GM21825 (cell line): ENCODE measurements around the gene FBXL3.
"Not testable (repeated sequence)": the region's sequence is repeated elsewhere in the genome, so short reads cannot be mapped to it uniquely, and the experiment has no call there.

Source experiments
- ATAC-seq: cut with Tn5 transposase; IDR thresholded peaks from one replicate; pipeline ENCODE4 v1.9.1; 2021; ENCODE audit warnings: mild to moderate bottlenecking, moderate library complexity; ENCODE audit not compliant: unreplicated experiment

Gene FBXL3

DNA sequence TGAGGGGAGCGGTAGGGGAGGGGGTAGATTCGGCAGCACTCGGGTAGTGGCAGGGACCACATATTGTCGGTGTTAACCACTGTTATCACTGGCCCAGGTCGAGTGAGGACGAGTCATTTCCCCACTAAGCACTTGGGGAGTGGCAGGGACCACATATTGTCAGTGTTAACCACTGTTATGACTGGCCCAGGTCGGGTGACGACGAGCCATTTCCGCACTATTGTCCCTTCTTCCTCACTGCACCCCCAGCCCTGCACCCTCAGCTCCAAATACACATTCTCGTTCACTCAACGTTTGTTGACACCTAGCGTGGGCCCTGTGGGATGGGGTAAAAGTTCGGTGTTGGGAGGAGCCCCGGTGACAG lies 35.5 kb downstream of the FBXL3 start:
- ATAC-seq = peak; percentile 46

DNA sequence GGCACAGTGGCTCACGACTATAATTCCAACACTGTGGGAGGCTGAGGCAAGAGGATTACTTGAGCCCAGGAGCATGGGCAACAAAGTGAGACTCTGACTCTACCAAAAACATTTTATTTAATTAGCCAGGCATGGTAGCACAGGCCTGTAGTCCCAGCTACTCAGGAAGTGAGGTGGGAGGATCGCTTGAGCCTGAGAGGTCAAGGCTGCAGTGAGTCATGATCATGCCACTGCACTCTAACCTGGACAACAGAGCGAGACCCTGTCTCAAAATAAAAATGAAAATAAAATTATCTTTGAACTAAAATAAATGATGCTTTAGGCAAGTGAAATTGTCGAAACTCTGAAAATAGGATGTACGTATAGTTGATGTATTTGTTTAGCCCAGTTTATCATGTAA lies 43.3 kb downstream of the FBXL3 start:
- no peak for ATAC-seq

DNA sequence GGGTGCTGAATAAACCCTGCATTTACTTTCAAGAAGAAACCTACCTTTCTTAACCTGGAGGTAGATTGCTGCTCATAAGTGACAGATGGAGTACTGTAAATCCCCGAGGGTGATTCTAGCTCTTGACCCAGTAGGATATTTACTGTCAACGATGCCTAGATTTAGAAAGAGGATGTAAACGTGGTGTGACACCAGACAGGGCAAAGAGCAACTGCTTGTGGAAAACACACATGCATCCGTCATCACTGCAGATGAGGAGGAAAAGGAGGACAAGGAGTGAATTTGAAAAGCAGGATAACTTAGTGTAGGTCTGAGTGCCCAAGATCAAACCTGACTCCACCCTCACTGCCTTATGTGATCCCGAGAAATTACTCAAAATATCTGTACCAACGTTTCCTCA lies 44.9 kb downstream of the FBXL3 start:
- ATAC-seq = no peak

GRCh38 chr13:76980075-76980718 lies 46.8 kb downstream of the FBXL3 start:
- peak; percentile 100 for ATAC-seq

GRCh38 chr13:76976929-76977328 lies 50.0 kb downstream of the FBXL3 start:
- ATAC-seq = no peak

- ATAC-seq = no peak
Observed at GRCh38 chr13:76976490-76976889, 50.5 kb downstream of the FBXL3 start.

DNA sequence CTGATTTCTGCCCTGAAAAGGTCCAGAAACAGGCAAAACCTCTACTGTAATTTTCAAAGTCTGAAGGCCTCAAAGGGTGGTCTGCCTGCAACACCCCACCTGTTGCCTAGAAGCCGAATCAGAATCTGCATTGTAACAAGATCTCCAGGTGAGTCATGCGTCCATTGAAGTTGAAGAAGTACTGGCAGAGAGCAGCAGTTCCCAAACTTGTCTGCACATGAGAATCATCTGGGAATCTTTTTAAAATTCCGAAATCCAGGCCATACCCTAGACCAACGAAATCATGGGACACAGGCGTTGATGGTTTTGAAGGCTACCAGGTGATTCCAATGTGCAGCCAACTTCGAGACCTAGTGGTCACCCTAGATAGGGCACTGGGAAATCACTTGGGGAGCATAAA lies 51.1 kb downstream of the FBXL3 start:
- no peak for ATAC-seq

DNA sequence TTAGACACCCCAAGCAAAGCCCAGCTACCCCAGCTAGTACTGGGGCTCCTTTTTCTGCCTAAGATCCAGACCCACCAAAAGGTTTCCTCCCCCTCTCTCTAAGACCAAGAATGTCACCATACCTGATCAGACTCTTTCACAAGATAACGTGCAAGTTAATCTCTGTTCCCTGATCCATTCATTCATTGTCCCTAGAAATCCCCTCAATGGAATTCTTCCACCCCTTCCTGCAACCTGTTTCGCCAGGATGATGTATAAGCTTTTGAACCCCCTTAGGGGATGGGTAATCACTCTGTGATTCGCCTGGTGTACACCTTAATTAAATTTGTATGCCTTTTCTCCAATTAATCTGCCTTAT lies 52.4 kb downstream of the FBXL3 start:
- no peak for ATAC-seq

GRCh38 chr13:76973920-76974617 lies 52.9 kb downstream of the FBXL3 start:
- no peak for ATAC-seq

DNA sequence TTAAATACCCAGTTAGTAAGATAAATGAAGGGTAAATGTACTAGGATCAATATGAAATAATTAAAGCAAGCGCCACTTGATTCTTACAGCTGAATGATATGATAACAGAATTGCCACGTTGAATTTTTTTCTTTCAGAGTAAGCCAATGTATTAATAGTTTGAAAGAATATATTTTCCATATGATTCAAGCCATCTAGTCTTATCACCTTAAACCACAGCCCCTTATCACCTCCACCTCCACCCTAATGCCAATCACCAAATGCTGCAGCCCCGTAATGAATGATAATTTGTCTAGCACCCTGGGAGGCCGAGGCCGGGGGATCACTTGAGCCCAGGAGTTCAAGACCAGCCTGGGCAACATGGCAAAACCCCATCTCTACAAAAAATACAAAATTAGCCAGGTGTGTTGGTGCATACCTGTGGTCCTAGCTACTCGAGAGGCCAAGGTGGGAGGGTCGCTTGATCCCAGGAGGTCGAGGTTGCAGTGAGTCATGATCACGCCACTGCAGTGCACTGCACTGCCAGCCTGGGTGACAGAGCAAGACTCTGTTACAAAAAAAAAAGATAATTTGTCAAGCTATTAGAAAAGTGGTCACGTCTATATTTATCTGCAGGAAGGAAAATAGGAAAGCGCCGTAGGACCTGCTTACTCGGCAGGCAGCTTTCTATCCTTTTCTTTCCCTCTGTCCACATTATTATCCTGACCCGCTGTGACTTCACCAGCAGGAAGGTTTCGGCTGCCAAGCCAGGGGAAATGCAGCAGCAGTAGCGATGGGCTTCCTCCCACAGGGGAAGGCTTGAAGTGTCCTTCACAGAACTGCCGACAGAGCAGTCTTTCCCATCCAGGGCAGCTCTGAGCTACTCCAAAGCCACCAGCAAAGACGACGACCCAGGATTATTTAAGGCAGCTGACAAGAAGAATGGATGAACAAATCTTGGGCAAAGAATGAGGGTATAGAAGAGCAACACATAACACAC lies 54.8 kb downstream of the FBXL3 start:
- ATAC-seq = no peak

- ATAC-seq = no peak
Observed at GRCh38 chr13:76971215-76971614, 55.7 kb downstream of the FBXL3 start.

DNA sequence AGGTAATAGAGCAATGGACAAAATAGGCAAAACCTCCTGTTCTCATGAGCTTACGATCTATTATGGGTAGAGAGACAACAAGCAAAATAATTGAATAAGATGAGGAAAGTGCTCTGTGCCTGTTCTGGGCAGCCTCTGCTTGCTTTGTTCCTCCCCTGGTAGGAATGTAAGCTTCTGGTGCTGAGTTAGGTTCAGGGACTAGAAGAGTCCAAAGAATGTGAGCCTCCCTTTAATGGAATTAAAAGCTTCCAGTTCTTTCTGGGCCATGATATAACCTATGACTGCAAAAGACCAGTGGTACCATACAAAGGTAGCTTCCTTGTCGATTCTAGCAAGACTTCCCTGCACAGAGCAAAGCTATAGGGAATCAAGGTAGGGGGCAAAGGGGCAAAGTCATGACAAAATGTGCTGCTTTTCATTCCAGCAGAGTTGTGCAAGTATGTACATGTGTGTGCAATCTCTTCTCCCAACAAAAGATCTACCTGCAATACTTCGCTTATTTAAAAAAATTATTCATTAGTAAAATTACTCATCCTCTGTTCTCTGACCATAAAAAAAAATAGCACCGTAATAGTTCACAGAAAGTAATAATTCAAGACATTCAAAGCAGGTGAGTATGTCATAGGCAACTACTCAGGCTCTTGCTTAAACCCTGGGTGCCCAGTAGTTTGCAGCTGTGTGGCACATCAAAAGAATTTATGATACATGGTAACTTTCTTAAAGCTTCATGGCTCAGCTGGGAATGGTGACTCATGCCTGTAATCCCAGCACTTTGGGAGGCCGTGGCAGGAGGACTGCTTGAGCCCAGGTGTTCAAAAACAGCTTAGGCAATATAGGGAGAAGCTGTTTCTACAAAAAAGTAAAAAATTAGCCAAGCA lies 57.2 kb downstream of the FBXL3 start:
- ATAC-seq = no peak

DNA sequence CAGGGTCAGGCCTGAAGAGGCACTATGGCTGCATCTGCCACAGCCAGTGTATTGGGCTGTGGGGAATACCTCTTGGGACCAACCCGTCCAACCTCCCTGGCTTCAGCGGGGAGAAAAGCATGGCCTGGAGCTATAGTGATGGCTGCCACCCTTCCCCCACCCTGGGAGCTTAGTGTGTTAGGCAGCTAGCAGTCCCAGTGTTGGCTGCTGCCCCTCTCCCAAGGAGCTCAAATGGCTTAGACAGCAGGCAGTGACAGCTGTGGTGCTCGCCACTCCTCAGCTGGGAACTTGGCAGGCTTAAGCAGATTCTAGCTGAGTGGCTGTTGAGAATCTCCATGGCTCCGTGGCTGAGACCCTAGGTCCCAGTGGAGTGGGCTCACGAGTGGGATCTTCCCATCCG lies 58.9 kb downstream of the FBXL3 start:
- ATAC-seq = no peak

DNA sequence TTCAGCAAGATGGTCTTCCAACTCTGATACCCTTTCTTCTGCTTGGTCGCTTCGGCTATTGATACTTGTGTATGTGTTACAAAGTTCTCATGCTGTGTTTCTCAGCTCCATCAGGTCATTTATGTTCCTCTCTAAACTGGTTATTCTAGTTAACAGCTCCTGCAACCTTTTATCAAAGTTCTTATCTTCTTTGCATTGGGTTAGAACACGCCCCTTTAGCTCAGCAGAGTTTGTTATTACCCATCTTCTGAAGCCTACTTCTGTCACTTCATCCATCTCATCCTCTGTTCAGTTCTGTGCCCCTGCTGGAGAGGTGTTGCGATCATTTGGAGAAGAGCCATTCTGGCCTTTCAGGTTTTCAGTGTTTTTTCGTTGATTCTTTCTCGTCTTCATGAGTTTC lies 59.9 kb downstream of the FBXL3 start:
- ATAC-seq = no peak

GRCh38 chr13:76965759-76966421 lies 61.1 kb downstream of the FBXL3 start:
- ATAC-seq = no peak

- ATAC-seq = not testable (repeated sequence)
Observed at GRCh38 chr13:76959734-76960133, 67.2 kb downstream of the FBXL3 start.

DNA sequence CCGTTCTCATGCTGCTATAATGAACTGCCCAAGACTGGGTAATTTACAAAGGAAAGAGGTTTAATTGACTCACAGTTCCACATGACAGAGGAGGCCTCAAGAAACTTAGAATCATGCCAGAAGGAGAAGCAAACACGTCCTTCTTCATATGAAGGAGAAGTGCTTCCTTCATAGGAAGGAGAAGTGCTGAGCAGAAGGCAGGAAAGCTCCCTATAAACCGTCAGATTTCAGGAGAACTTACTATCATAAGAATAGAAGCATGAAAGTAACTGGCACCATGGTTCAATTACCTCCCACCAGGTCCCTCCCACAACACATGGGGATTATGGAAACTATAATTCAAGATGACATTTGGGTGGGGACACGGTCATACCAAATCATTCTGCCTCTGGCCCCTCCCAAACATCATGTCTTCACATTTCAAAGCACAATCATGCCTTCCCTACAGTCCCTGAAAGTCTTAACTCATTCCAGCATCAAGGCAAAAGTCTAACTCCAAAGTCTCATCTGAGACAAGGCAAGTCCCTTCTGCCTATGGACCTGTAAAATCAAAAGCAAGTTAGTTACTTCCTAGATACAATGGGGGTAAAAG lies 68.0 kb downstream of the FBXL3 start:
- no peak for ATAC-seq

DNA sequence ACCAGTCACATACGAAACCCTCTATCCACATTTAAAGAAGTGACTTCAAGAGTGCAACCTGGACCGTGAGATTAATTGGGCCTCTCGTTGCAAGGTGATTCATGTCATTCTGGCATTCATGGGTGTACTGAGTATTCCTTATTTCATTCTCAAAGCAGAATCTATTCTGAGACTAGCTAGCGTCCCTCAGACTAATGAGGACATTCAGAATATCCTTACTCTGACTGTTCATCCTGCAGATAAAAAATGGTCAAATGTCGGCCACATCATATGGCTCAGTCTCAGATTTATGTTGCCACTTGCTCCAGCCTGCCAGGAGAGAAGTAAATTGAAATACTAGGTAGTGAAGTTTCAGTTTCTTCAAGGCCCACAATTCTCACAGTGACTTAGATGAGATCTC lies 71.3 kb downstream of the FBXL3 start:
- ATAC-seq = no peak
